GM12891 (cell line): ENCODE data around the gene TIPARP.

Experiments used
- DNase-seq: peaks from one replicate; pipeline ENCODE4 v3.0.0; 2011; ENCODE audit warnings: low spot score; ENCODE audit not compliant: insufficient read length
- FAIRE-seq: peaks from 2 replicates; lab custom pipeline; 2011; peaks lifted over from hg19 to GRCh38; lab: Jason Lieb, UNC
- PAX5 ChIP-seq: IDR thresholded peaks from 2 replicates; pipeline ENCODE4 v1.6.1; 2011; ENCODE audit warnings: low read length, moderate library complexity, mild to moderate bottlenecking; ENCODE audit not compliant: insufficient read depth, severe bottlenecking
- POLR2A ChIP-seq: IDR thresholded peaks from 2 replicates; pipeline ENCODE4 v1.6.1; 2011; ENCODE audit warnings: low read depth, low read length, control low read depth
- POLR2AphosphoS5 ChIP-seq: IDR thresholded peaks from 2 replicates; pipeline ENCODE4 v1.6.1; 2011; ENCODE audit warnings: low read depth, low read length, control low read depth
- POU2F2 ChIP-seq: IDR thresholded peaks from 2 replicates; pipeline ENCODE4 v1.6.1; 2011; ENCODE audit warnings: low read depth, mild to moderate bottlenecking, control low read depth, low read length, moderate library complexity
- SPI1 ChIP-seq: IDR thresholded peaks from 2 replicates; pipeline ENCODE4 v1.6.1; 2011; ENCODE audit warnings: low read depth, low read length, control low read depth
- TAF1 ChIP-seq: IDR thresholded peaks from 2 replicates; pipeline ENCODE4 v1.6.1; 2011; ENCODE audit warnings: low read depth, low read length, control low read depth

The TIPARP gene

GRCh38 chr3:156721687-156722618, 47.6 kb downstream of the TIPARP start:
- DNase-seq, result no peak
- no peak for TF ChIP-seq POLR2A
- TF ChIP-seq SPI1, result no peak
- FAIRE-seq, result no peak

GRCh38 chr3:156723182-156723619, 48.8 kb downstream of the TIPARP start:
- DNase-seq (no peak), FAIRE-seq (no peak)
- TF ChIP-seq POLR2AphosphoS5 (no peak), TAF1 (no peak), SPI1 (no peak), POU2F2 (no peak), PAX5 (no peak), POLR2A (no peak)

GRCh38 chr3:156725682-156726081, 51.3 kb downstream of the TIPARP start:
- FAIRE-seq (no peak), DNase-seq (no peak)
- no peak for TF ChIP-seq TAF1

- FAIRE-seq (no peak), DNase-seq (no peak)
- TF ChIP-seq POLR2A (no peak), TAF1 (no peak), POU2F2 (no peak), PAX5 (no peak), SPI1 (no peak), POLR2AphosphoS5 (no peak)
These were observed 52.1 kb downstream of the TIPARP start for GRCh38 chr3:156726456-156726855.

- FAIRE-seq (peak; percentile 16), DNase-seq (no peak)
These were observed 53.3 kb downstream of the TIPARP start for GRCh38 chr3:156727519-156728205.

GRCh38 chr3:156728267-156728985, 54.0 kb downstream of the TIPARP start:
- FAIRE-seq, result no peak

More at GRCh38 chr3:156727519-156728205, 53.3 kb downstream of the TIPARP start:
- TF ChIP-seq PAX5 (no peak), POU2F2 (peak; percentile 94), POLR2AphosphoS5 (no peak)

GRCh38 chr3:156729460-156730179, 55.2 kb downstream of the TIPARP start:
- TF ChIP-seq SPI1 (no peak), POLR2A (no peak), PAX5 (no peak), TAF1 (no peak), POLR2AphosphoS5 (no peak), POU2F2 (no peak)
- DNase-seq (no peak), FAIRE-seq (no peak)

More at GRCh38 chr3:156728267-156728985, 54.0 kb downstream of the TIPARP start:
- no peak for TF ChIP-seq SPI1
- TF ChIP-seq POLR2A, result no peak
- TF ChIP-seq PAX5, result no peak
- no peak for TF ChIP-seq TAF1
- TF ChIP-seq POLR2AphosphoS5, result no peak
- TF ChIP-seq POU2F2, result no peak
- no peak for DNase-seq

GRCh38 chr3:156731813-156732212, 57.4 kb downstream of the TIPARP start:
- no peak for FAIRE-seq
- no peak for TF ChIP-seq SPI1
- no peak for TF ChIP-seq POU2F2
- no peak for TF ChIP-seq POLR2A
- DNase-seq, result no peak

GRCh38 chr3:156732261-156732660, 57.9 kb downstream of the TIPARP start:
- no peak for DNase-seq
- no peak for FAIRE-seq
- TF ChIP-seq TAF1 (no peak), PAX5 (no peak), SPI1 (no peak), POU2F2 (no peak), POLR2A (no peak), POLR2AphosphoS5 (no peak)
